ENCODE measurements around the gene A4GALT.
A peak's percentile ranks its signal among the peaks of the same experiment; 100 is the strongest.
"Not testable (repeated sequence)": the region's sequence is repeated elsewhere in the genome, so short reads cannot be mapped to it uniquely, and the experiment has no call there.

Gene A4GALT

GRCh38 chr22:42720263-42721044 is at the start of gene A4GALT:
TSS of gene A4GALT (minus strand) at chr22:42720870. CDS start at chr22:42693951, 26,919 bp downstream.
- no peak for DNase-seq

- DNase-seq = no peak
Measured at GRCh38 chr22:42770448-42770726, 49.7 kb upstream of the A4GALT start.

- no peak for DNase-seq
Measured at GRCh38 chr22:42769574-42770447, 49.1 kb upstream of the A4GALT start.

- DNase-seq = no peak
Measured at GRCh38 chr22:42769238-42769573, 48.5 kb upstream of the A4GALT start.

- DNase-seq = no peak
Measured at GRCh38 chr22:42768385-42769035, 47.8 kb upstream of the A4GALT start.

- DNase-seq = no peak
Measured at GRCh38 chr22:42766860-42767259, 46.2 kb upstream of the A4GALT start.

GRCh38 chr22:42764895-42765363 is 44.3 kb upstream of the A4GALT start:
- no peak for DNase-seq

- DNase-seq = no peak
Measured at GRCh38 chr22:42763965-42764480, 43.4 kb upstream of the A4GALT start.

GRCh38 chr22:42760806-42761565 is 40.3 kb upstream of the A4GALT start:
- no peak for DNase-seq

- no peak for DNase-seq
Measured at GRCh38 chr22:42758931-42759629, 38.4 kb upstream of the A4GALT start.

GRCh38 chr22:42755553-42755952 is 34.9 kb upstream of the A4GALT start:
- not testable (repeated sequence) for DNase-seq

GRCh38 chr22:42755121-42755520 is 34.5 kb upstream of the A4GALT start:
- not testable (repeated sequence) for DNase-seq

- no peak for DNase-seq
Measured at GRCh38 chr22:42754658-42755057, 34.0 kb upstream of the A4GALT start.

GRCh38 chr22:42752912-42753311 is 32.2 kb upstream of the A4GALT start:
- no peak for DNase-seq

- no peak for DNase-seq
Measured at GRCh38 chr22:42752230-42752746, 31.6 kb upstream of the A4GALT start.

GRCh38 chr22:42750421-42750820 is 29.8 kb upstream of the A4GALT start:
- DNase-seq = not testable (repeated sequence)

- peak; percentile 9 for DNase-seq
Measured at GRCh38 chr22:42747701-42748513, 27.2 kb upstream of the A4GALT start.

GRCh38 chr22:42745118-42745517 is 24.4 kb upstream of the A4GALT start:
- DNase-seq = no peak

- DNase-seq = no peak
Measured at GRCh38 chr22:42743501-42743991, 22.9 kb upstream of the A4GALT start.

GRCh38 chr22:42742940-42743339 is 22.3 kb upstream of the A4GALT start:
- no peak for DNase-seq

- not testable (repeated sequence) for DNase-seq
Measured at GRCh38 chr22:42740320-42740719, 19.6 kb upstream of the A4GALT start.
